ENCODE measurements around the gene SMC5. TPM values are rescaled to one million over a fixed set of nuclear protein-coding genes. Genes with fewer than 3 reads are reported as not detected.

SMC5 gene
- polyA plus RNA-seq, 1 of the 3 experiments (the other 2 are of a cell fraction): 5.3 TPM

DNA sequence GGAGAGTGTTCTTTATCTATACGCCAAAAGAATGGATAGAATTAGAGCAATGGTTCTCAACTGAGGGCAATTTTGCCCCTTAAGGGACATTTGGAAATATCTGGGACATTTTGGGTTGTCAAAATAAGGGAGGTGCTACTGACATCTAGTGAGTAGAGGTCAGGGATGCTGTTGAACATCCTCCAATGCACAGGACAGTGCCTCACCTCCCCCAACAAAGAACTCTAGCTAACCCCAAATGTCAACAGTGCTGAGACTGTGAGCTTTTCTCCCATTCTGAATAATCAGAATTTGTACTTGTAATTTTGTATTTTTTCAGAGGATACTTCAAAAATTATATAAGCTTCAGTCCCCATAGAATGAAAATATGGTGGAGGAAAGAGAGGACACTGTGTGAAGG, 8.6 kb upstream of the SMC5 start:
- H4K20me1 ChIP-seq (ENCODE audit: insufficient read depth): no peaks in the 10 kb centered on the region
- H3K9me3 ChIP-seq: no peaks in the 10 kb centered on the region
- no peaks in the 10 kb centered on the region for H3K27me3 ChIP-seq (ENCODE audit: insufficient read depth)
- POLR2A ChIA-PET: no interaction called here
- CTCF ChIA-PET: no interaction called here
- H3K9ac ChIP-seq: no peak overlapping the region
- TF ChIP-seq, protein P1, sequence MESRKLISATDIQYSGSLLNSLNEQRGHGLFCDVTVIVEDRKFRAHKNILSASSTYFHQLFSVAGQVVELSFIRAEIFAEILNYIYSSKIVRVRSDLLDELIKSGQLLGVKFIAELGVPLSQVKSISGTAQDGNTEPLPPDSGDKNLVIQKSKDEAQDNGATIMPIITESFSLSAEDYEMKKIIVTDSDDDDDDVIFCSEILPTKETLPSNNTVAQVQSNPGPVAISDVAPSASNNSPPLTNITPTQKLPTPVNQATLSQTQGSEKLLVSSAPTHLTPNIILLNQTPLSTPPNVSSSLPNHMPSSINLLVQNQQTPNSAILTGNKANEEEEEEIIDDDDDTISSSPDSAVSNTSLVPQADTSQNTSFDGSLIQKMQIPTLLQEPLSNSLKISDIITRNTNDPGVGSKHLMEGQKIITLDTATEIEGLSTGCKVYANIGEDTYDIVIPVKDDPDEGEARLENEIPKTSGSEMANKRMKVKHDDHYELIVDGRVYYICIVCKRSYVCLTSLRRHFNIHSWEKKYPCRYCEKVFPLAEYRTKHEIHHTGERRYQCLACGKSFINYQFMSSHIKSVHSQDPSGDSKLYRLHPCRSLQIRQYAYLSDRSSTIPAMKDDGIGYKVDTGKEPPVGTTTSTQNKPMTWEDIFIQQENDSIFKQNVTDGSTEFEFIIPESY (IDR thresholded peaks at IDR 0.05; ENCODE audit: borderline replicate concordance, low read depth): no peak
- no peak for TF ChIP-seq YY1 (IDR thresholded peaks at IDR 0.05; ENCODE audit: low read depth)
- no peak for TF ChIP-seq FOSL2 (IDR thresholded peaks at IDR 0.05; ENCODE audit: borderline replicate concordance, low read depth)
- TF ChIP-seq REST (IDR thresholded peaks at IDR 0.05; ENCODE audit: low read depth, low read length): no peak
- TF ChIP-seq TEAD4 (IDR thresholded peaks at IDR 0.05; ENCODE audit: borderline replicate concordance, insufficient read depth): no peak
- TF ChIP-seq USF1 (IDR thresholded peaks at IDR 0.05; ENCODE audit: borderline replicate concordance, low read depth): no peak
- no peak for TF ChIP-seq JUND (IDR thresholded peaks at IDR 0.05)
- no peak for TF ChIP-seq IRF3 (IDR thresholded peaks at IDR 0.05; ENCODE audit: low read depth, low read length)
- no peak for TF ChIP-seq SMC3 (IDR thresholded peaks at IDR 0.05; ENCODE audit: low read depth, low read length)
- TF ChIP-seq RXRA (IDR thresholded peaks at IDR 0.05; ENCODE audit: borderline replicate concordance, low read depth): no peak
- WGBS (ENCODE audit: low lambda C conversion rate): 93% methylated on average over 1 of the region's 1 CpG
- no peaks in the 10 kb centered on the region for H3K79me2 ChIP-seq (ENCODE audit: insufficient read depth)
- H3K4me1 ChIP-seq (ENCODE audit: control insufficient read depth in 1 of 2, insufficient read depth in 2 of 2, low read depth in 1 of 2, low read length in 1 of 2): no peaks in the 10 kb centered on the region
- no peak overlapping the region for H3K4me2 ChIP-seq
- no peaks in the 10 kb centered on the region for H3K9me2 ChIP-seq
- no peaks in the 10 kb centered on the region for H3K36me3 ChIP-seq (replicated peaks in 1 of 2; ENCODE audit: control insufficient read depth in 1 of 2, insufficient read depth in 2 of 2, low read length in 1 of 2)
- no peaks in the 10 kb centered on the region for H3F3A ChIP-seq (replicated peaks; ENCODE audit: insufficient read depth)
- no peak overlapping the region for H3K27ac ChIP-seq (ENCODE audit: low read depth in 2 of 2, low read length in 1 of 2)
- no peak overlapping the region for H2AFZ ChIP-seq (ENCODE audit: low read depth)
- DNase-seq: no peak
- H3K4me3 ChIP-seq (ENCODE audit: low read depth in 2 of 2, low read length in 1 of 2): no peak overlapping the region
